ENCODE measurements around the gene MYO10.
A peak's percentile ranks its signal among the peaks of the same experiment; 100 is the strongest.
"Not testable (repeated sequence)": the region's sequence is repeated elsewhere in the genome, so short reads cannot be mapped to it uniquely, and the experiment has no call there.

Gene MYO10

GRCh38 chr5:16777432-16777831, 158.7 kb downstream of the MYO10 start:
- DNase-seq: no peak

- peak; percentile 24 for DNase-seq
Observed at GRCh38 chr5:16776611-16777251, 159.4 kb downstream of the MYO10 start.

- no peak for DNase-seq
Observed at GRCh38 chr5:16774806-16775205, 161.3 kb downstream of the MYO10 start.

- no peak for DNase-seq
Observed at GRCh38 chr5:16773991-16774390, 162.1 kb downstream of the MYO10 start.

- DNase-seq: no peak
Observed at GRCh38 chr5:16772556-16772955, 163.5 kb downstream of the MYO10 start.

GRCh38 chr5:16768184-16768583, 167.9 kb downstream of the MYO10 start:
- no peak for DNase-seq

- no peak for DNase-seq
Observed at GRCh38 chr5:16763211-16763610, 172.9 kb downstream of the MYO10 start.

GRCh38 chr5:16759147-16759773, 176.8 kb downstream of the MYO10 start:
- no peak for DNase-seq

- DNase-seq: no peak
Observed at GRCh38 chr5:16757989-16758501, 178.0 kb downstream of the MYO10 start.

GRCh38 chr5:16757577-16757976, 178.5 kb downstream of the MYO10 start:
- not testable (repeated sequence) for DNase-seq

- no peak for DNase-seq
Observed at GRCh38 chr5:16757146-16757545, 178.9 kb downstream of the MYO10 start.

- no peak for DNase-seq
Observed at GRCh38 chr5:16756692-16757091, 179.4 kb downstream of the MYO10 start.

- DNase-seq: no peak
Observed at GRCh38 chr5:16755641-16756040, 180.4 kb downstream of the MYO10 start.

GRCh38 chr5:16754601-16755000, 181.5 kb downstream of the MYO10 start:
- DNase-seq: no peak

GRCh38 chr5:16754086-16754485, 182.0 kb downstream of the MYO10 start:
- no peak for DNase-seq

- DNase-seq: no peak
Observed at GRCh38 chr5:16750445-16750844, 185.6 kb downstream of the MYO10 start.

GRCh38 chr5:16749626-16750025, 186.5 kb downstream of the MYO10 start:
- DNase-seq: no peak

- DNase-seq: no peak
Observed at GRCh38 chr5:16744164-16744880, 191.8 kb downstream of the MYO10 start.

GRCh38 chr5:16742938-16743337, 193.2 kb downstream of the MYO10 start:
- DNase-seq: no peak

- no peak for DNase-seq
Observed at GRCh38 chr5:16740811-16741392, 195.2 kb downstream of the MYO10 start.

GRCh38 chr5:16740066-16740810, 195.8 kb downstream of the MYO10 start:
- DNase-seq: no peak

GRCh38 chr5:16738393-16738792, 197.7 kb downstream of the MYO10 start:
- DNase-seq: not testable (repeated sequence)

All from OCI-M1 (cell line).